PC-3 (cell line): ENCODE data around the gene PIGK.

Source experiments
- EZH2 ChIP-seq: fragments of 300-600 bp; sonication (generic); IDR thresholded peaks from one replicate; pipeline ENCODE4 v1.6.1; 2017; ENCODE audit warnings: antibody characterized with exemption, mild to moderate bottlenecking, low read length; ENCODE audit not compliant: unreplicated experiment
- TF ChIP-seq, protein P1 (sequence below): fragments of 300-600 bp; sonication (generic); conservative IDR thresholded peaks from 2 replicates; pipeline ENCODE4 v1.5.1; 2017; ENCODE audit warnings: antibody characterized with exemption, low read depth, mild to moderate bottlenecking, low read length

DNA sequence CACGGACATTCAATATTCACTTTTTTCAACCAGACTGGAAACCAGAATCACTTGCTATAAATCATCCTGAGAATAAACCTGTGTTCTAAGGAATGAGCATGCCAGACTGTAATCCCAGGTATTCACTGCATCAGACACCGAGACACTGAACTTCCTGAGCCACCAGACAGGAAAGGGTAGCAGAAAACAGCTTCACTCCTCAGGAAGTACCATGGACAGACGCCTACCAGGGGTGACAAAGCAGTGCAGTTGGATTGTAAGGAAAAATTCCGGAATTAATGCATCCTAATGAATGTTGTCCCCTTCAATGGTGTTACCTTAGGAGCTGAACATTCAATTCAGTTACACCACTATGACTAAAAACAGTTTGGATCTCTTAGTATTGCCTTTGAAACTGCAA lies 156.1 kb downstream of the PIGK start:
- TF ChIP-seq, protein P1, sequence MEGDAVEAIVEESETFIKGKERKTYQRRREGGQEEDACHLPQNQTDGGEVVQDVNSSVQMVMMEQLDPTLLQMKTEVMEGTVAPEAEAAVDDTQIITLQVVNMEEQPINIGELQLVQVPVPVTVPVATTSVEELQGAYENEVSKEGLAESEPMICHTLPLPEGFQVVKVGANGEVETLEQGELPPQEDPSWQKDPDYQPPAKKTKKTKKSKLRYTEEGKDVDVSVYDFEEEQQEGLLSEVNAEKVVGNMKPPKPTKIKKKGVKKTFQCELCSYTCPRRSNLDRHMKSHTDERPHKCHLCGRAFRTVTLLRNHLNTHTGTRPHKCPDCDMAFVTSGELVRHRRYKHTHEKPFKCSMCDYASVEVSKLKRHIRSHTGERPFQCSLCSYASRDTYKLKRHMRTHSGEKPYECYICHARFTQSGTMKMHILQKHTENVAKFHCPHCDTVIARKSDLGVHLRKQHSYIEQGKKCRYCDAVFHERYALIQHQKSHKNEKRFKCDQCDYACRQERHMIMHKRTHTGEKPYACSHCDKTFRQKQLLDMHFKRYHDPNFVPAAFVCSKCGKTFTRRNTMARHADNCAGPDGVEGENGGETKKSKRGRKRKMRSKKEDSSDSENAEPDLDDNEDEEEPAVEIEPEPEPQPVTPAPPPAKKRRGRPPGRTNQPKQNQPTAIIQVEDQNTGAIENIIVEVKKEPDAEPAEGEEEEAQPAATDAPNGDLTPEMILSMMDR: no peak
- TF ChIP-seq EZH2: no peak
